Stimulated activated CD4-positive, alpha-beta T cell treated with anti-CD3 and anti-CD28 coated beads, TNF-alpha, amount 100 ng/mL, for 4 hours (primary cell): Measurements from ENCODE around the gene POLR2H.
A peak's percentile ranks its signal among the peaks of the same experiment; 100 is the strongest.
"Not testable (repeated sequence)": the region's sequence is repeated elsewhere in the genome, so short reads cannot be mapped to it uniquely, and the experiment has no call there.

Experiments used
- DNase-seq, 3 experiments: peaks; one replicate each; pipeline ENCODE4 v3.0.0-alpha.2; 2020; ENCODE audit warnings: low read depth in 3 of 3

The POLR2H gene

DNA sequence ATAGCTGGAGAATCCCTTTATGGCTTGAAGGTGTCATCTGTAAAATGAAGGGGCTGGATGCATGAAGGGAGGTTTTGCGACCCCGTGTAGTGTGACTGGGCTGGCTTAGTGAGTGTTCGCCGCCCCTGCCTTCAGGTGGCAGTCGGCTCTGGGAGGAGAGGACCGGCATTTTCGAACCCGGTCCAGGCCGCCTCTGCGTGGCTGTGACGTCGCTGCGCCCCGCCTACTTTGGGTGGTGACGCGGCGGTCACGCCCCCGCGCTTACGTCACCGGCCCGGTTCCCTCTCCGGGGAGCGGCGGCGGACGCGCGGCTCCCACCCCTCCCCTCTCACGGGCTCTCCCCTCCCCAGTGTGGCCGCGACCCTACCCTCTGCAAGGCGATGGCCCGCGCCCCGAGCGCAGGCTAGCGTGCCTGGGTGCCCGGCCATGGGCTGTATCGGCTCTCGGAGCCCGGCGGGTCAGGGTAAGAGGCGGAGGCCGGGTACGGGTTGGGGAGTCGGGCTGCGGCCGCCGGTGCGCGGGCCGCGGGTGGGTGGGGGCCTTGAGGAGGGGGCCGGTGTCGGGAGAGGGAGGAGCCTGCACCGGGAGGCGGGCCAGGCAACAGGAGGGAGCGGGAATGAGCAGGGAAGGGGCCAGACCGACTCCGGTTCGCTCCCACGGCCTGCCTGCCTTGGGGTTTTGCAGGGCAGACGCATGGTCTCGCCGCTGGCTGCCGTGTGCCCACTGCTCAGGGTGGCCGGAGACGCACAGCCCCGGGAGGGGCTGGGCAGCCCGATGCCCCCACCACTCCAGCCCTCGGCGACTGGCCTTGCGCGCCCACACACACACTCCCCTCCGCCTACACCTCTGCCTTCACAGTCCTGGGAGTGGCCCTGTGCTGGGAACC lies 25.6 kb upstream of the POLR2H start:
- DNase-seq, result peak; percentile 80 to 91 (median 85)

GRCh38 chr3:184336547-184337398 lies 24.7 kb upstream of the POLR2H start:
- DNase-seq, result no peak

GRCh38 chr3:184337399-184337714 lies 24.2 kb upstream of the POLR2H start, which contains the start of gene FAM131A:
Gene FAM131A, plus strand, starts transcription at chr3:184337600. Its CDS starts 31 bp downstream, at chr3:184337631.
- DNase-seq, result no peak

DNA sequence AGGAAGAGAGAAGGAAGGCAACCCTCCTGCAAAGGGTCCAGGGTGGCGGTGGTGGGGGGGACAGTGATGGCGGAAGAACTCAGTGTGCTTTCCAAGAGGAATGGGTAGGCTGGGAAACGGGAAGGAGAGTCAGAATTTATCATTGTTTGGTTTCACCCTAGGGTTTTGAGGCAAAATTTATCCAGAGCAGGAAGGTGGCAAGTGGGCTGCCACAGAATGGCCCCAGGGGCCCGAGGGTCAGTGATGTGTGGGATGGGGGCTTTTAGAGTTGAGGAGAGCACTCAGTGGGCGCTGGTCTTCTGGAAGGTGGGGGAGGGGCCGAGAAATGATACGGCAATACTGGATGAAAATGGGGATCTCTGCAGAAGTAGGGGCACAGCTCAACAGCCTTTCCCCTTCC lies 23.5 kb upstream of the POLR2H start:
- no peak for DNase-seq

DNA sequence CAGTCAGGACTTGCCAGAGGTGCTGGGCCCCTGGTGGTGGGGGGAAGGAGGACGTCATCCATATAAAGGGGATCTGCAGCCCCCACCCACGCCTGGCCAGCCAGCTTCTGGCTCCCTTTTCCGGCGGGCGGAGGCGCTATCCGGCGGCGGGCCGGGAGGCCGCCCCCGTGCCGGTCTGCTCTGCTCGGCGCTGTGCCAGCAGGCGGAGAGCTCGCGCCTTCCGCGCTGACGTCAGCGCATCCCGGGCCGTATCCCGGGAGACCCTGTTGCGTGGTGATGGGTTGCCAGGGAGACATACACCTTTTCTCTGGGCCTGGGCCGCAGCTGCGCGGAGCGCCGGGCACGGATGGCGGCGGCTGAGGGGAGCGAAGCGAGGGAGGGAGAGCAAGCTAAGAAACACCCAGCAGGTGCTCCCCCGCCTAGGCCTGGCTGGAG lies 23.0 kb upstream of the POLR2H start:
- no peak for DNase-seq

DNA sequence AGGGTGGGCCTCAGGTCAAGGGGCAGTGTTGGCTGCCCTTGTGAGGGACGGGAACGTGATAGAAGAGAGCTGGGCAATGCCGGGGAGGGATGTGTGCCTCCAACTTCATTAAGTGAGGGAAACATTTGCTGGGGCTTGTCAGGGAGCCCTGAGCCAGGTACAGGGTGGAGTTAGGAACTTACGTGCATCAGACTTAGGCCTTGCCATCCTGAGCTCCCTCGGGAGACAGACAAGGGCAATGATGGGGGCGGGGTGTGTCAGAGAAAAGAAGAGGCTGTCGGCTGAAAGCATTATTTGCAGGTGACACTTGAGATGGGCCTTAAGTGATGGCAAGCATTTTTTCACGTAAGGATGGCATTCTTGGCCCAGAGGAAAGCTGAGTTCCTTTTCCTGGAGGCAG lies 22.5 kb upstream of the POLR2H start:
- no peak for DNase-seq

- not testable (repeated sequence) for DNase-seq
Observed at GRCh38 chr3:184339451-184340135, 21.9 kb upstream of the POLR2H start.

- no peak for DNase-seq
Observed at GRCh38 chr3:184341925-184342324, 19.6 kb upstream of the POLR2H start.

DNA sequence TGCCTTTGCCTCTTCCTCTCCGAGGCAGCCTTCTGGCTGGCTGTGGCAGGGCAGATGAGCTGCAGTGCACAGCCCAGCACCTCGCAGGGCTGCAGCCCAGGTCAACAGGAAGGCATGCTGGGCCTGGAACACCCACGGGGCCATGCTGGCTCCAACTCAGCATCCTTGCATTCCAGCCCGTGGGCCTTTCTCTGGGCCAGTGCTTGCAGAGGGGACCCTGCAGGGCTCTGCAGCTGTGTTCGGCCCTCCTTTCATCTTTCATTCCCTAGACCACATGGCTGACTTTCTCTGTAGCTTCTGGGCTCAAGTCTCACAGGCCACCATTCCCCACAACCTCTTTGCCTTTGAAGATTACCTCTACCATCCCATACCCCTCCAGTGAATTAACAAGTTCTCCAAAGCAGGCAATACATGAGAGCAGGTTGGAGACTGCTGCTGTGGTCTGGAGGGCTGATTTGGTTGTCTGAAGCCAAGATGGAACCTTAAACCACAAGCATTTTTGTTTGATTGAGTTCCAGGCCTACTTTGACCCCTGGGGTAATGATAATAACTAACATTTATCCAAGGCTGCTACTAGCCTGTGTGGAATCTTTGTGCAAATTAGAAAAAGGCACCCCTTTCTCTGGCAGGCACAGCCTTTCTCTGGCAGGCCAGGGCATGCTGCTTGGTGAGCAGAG lies 18.2 kb upstream of the POLR2H start:
- DNase-seq, result no peak

DNA sequence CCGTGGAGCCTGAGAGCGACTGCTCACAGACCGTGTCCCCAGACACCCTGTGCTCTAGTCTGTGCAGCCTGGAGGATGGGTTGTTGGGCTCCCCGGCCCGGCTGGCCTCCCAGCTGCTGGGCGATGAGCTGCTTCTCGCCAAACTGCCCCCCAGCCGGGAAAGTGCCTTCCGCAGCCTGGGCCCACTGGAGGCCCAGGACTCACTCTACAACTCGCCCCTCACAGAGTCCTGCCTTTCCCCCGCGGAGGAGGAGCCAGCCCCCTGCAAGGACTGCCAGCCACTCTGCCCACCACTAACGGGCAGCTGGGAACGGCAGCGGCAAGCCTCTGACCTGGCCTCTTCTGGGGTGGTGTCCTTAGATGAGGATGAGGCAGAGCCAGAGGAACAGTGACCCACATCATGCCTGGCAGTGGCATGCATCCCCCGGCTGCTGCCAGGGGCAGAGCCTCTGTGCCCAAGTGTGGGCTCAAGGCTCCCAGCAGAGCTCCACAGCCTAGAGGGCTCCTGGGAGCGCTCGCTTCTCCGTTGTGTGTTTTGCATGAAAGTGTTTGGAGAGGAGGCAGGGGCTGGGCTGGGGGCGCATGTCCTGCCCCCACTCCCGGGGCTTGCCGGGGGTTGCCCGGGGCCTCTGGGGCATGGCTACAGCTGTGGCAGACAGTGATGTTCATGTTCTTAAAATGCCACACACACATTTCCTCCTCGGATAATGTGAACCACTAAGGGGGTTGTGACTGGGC lies 16.8 kb upstream of the POLR2H start:
- DNase-seq, result no peak

- DNase-seq, result no peak
Observed at GRCh38 chr3:184345317-184346144, 16.0 kb upstream of the POLR2H start.

- DNase-seq, result no peak
Observed at GRCh38 chr3:184346480-184347190, 14.9 kb upstream of the POLR2H start.

DNA sequence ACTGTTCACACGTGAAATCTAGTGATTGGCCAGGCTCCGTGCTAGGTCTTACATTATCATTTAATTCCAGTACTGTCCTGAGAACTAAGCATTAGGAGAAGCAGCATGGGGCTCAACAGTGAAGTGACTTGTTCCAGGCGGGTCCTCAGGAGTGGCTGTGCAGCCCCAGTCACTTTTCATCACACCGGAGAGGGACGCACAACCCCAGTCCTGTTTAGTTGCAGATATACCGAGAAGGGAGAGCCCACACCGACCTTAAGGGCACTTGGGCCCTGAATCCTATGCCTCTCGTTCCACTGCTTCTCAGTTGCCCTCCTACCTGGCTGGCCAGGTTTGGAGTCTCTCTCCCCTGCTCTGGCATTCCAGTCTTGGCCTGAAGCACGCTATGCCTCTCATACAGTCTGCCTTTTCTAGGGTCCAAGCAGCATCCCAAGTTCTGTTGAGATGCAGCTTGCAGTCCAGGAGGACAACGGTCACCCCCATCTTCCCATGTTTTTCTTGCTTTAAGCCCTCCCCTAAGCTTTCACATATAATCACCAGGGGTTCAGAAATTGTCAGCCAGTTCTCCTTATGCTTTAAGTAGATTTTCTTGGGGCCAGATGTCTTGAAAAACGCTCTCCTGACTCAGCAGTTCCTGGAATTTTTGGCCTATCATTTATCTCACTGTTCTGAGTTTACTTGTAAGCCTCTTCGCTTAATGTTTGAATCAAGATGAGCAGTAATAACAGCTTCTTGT lies 14.0 kb upstream of the POLR2H start:
- no peak for DNase-seq

GRCh38 chr3:184348057-184348382 lies 13.5 kb upstream of the POLR2H start:
- DNase-seq, result no peak

- no peak for DNase-seq
Observed at GRCh38 chr3:184349563-184350470, 11.7 kb upstream of the POLR2H start.

- DNase-seq, result no peak
Observed at GRCh38 chr3:184350618-184351017, 10.9 kb upstream of the POLR2H start.

DNA sequence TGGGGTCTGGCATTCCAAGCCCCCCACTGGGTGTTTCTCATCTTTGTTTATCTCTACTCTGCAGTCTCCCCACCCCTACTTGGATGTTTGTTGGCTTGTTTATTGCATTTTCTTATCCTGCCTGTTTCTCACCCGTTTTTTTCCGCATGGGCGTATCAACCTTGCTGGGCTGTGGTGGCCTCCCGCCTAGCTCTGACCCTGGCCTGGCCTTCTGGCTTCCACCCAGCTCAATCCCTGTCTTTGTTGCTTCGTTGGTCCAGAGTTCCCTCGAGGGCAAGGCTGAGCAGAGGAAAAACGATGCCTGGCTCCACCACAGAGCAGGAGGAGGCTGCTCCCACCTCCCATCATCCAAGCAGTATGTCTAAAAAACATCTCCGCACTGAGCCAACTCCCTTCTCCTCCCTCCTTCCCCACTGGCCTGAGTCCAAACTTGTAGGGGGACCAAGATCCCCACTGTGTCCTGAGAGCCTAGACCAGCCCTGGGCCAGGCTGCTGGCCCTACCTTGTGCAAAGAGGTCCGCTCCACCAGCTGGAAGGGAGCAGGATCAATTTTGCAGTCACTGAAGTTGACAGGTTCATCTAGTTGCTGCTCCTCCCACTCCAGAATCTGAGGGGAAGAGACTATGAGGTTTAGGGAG lies 9.9 kb upstream of the POLR2H start:
- DNase-seq, result no peak
